Cerebellar cortex (tissue), 1 donor: Measurements from ENCODE around the gene EXOC2.

Experiments
- DNase-seq: peaks from one replicate; pipeline ENCODE4 v3.0.0-alpha.2; 2015; ENCODE audit warnings: low spot score

The EXOC2 gene

GRCh38 chr6:446418-447366 lies 246.2 kb downstream of the EXOC2 start:
- DNase-seq: no peak

GRCh38 chr6:445571-446417 lies 247.1 kb downstream of the EXOC2 start:
- DNase-seq: no peak

- no peak for DNase-seq
Measured at GRCh38 chr6:444653-445275, 248.2 kb downstream of the EXOC2 start.

- DNase-seq: no peak
Measured at GRCh38 chr6:443621-444159, 249.2 kb downstream of the EXOC2 start.

- no peak for DNase-seq
Measured at GRCh38 chr6:441126-441920, 251.6 kb downstream of the EXOC2 start.

- DNase-seq: no peak
Measured at GRCh38 chr6:439641-440167, 253.2 kb downstream of the EXOC2 start.

GRCh38 chr6:438634-439170 lies 254.2 kb downstream of the EXOC2 start:
- DNase-seq: no peak

- DNase-seq: no peak
Measured at GRCh38 chr6:437037-437392, 255.9 kb downstream of the EXOC2 start.

GRCh38 chr6:436308-437036 lies 256.5 kb downstream of the EXOC2 start:
- DNase-seq: no peak

GRCh38 chr6:435441-436307 lies 257.3 kb downstream of the EXOC2 start:
- no peak for DNase-seq
